ENCODE data around the gene ISG15. TPM values are rescaled to one million over a fixed set of nuclear protein-coding genes. Genes with fewer than 3 reads are reported as not detected.
"Not testable (repeated sequence)": the region's sequence is repeated elsewhere in the genome, so short reads cannot be mapped to it uniquely, and the experiment has no call there.

Gene ISG15
- polyA plus RNA-seq, 1 donor = 8.9 TPM

DNA sequence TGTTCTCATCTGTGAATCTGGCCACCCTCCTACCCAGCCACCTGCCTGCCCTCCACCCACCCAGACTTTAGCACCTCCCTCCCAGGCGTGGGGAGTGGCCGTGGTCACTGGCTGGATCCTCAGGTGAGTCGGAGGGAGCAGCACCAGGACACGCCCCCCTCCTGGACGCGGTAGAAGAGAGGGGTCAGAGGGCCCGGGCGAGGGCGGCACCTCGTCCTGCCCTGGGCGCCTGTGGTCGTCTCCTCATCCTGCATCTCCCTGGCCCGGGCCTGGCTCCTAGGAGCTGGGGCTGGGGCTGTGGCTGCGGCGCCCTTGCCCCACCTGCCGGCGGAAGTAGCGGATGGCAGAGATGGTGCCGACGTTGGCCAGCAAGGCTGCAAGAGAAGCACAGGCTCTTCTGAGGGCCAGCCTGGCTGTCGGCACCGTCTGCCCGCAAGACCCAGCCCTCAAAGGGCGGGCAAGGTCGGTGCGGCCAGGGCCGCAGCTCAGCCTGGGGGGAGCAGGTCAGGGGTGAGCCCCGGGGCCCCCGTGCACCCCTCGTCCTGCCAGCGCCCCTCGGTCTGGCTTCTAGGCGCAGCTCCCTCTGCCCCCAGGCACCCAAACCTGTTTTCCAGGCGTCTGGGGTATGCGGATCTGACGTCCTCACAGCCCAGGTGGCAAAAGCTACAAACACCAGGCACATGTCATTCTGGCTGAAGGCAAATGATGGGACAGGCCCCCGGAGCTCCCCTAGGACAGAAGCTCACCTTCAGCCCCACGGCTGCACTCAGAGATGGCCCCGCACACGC lies 37.2 kb upstream of the ISG15 start:
- no peak for DNase-seq

DNA sequence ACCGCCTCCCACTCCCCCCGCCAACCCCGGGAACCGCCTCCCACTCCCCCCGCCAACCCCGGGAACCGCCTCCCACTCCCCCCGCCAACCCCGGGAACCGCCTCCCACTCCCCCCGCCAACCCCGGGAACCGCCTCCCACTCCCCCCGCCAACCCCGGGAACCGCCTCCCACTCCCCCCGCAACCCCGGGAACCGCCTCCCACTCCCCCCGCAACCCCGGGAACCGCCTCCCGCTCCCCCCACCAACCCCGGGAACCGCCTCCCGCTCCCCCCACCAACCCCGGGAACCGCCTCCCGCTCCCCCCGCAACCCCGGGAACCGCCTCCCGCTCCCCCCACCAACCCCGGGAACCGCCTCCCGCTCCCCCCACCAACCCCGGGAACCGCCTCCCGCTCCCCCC lies 36.5 kb upstream of the ISG15 start:
- DNase-seq = not testable (repeated sequence)

- DNase-seq = no peak
Observed at GRCh38 chr1:978069-978834, 35.0 kb upstream of the ISG15 start.

DNA sequence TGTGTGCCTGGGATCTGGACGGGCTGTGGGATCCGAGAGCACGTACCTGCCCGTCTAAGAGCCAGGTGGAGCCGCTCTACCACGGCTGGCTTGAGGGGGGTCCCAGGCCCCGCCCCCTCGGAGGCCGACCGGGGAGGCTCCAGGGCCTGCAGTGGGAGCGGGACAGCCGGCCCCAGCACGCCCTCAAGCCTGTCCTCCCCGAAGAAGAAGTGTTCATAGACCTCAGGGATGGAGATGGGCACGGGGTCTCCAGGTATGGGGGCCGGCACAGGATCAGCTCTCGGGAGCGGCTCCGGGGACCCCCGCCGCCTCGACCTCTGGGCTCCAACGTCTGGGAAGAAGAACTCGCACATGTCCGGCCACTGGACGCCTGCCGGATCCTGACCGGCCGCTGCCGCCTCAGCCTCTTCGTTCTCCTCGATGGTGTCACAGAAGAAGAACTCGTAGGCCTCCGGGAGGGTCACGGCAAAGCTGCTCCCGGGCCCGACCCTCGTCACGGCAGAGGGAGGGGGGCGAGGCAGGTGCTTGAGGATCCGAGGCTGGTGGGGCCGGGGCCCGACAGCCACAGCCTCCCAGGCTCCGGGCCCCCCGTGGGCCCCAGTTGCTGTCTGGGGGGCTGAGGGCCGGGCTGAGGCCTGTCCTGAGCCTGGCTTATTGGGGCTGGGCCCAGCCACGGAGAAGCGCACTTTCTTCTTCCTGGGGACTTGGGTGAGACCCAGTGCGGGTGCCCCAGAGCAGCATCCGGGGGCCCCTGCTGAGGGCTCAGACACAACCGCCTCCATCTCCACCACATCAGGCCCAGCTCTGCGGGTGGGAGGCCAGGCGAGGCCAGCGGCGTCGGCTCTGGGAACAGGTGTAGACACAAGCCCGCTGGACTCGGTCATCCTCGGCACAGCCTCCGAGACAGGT lies 34.2 kb upstream of the ISG15 start:
- no peak for DNase-seq

- no peak for DNase-seq
Observed at GRCh38 chr1:979744-980072, 33.6 kb upstream of the ISG15 start.

GRCh38 chr1:980137-980571 lies 33.1 kb upstream of the ISG15 start:
- no peak for DNase-seq

DNA sequence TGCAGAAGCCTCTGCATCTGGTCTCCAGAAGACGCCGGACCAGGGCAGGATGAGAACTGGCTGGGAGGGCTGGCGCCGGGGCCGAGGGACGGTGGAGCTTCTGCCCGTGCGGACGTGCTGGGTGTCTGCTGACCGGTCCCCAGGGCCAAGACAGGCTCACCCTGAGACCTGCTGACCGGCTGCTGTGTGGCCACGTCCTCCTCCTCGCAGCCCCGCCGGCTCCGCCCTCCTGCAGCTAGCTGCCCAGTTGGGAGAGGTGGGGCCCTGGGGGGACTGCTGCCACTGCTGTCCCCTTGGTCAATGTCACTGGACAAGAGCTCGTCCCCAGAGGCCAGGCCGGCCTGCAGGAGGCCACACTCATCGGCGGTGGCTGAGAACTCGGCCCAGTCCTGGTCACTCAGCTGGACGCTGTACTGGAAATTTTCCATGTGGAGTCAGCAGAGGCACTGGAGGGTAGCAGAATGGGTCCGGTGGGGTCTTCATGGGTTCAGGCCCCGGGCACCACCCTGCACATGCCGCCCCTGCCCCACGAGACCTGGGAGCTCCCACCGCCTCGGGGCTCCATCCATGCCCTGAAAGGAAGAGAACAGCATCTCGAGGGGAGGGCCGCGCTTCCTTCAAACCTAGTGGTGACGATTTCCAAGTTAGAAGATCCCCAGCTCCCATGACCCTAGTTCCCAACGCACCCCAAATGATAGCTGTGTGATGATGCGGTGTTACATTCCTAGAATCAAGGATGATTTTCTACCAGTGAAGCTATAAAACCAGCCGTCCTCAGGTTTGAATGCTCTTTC lies 32.5 kb upstream of the ISG15 start:
- DNase-seq = no peak

- DNase-seq = no peak
Observed at GRCh38 chr1:981491-981954, 31.8 kb upstream of the ISG15 start.

DNA sequence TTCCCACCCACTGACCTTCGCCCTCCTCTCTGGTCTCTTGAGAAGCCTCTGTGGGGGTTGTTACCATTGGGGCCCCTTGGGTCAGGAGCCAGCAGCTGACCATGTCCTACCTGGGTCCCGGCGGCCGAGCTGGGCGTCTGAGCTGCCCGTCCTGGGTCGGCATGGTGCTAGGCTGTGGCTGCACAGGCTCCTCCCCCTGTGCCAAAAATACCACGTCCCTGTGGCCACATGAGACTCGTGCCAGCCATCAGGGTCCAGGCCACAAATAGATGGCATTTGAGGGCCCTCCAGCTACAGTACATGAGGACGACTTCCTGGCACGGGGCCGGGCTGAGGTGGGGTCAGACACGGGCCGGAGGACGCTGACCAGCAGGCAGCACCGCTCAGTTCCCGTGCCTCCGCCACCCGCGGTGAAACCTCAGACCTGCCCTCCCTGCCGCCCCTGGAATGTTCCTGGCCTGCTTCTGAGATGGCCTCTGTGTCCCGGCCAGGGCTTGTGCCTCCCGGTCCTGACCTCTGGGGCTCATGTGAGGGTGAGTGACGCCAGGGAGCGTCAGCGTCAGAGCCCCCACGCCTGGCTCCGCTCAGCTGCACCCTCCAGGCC lies 31.2 kb upstream of the ISG15 start, which contains the start of gene PERM1:
Gene PERM1, minus strand, starts transcription at position 139 of the 604 bp plus-strand sequence. CDS start 1,064 bp downstream, outside the sequence.
- no peak for DNase-seq

GRCh38 chr1:982765-983436 lies 30.4 kb upstream of the ISG15 start:
- DNase-seq = no peak

- no peak for DNase-seq
Observed at GRCh38 chr1:983798-984475, 29.4 kb upstream of the ISG15 start.

GRCh38 chr1:984476-984814 lies 28.9 kb upstream of the ISG15 start:
- no peak for DNase-seq

DNA sequence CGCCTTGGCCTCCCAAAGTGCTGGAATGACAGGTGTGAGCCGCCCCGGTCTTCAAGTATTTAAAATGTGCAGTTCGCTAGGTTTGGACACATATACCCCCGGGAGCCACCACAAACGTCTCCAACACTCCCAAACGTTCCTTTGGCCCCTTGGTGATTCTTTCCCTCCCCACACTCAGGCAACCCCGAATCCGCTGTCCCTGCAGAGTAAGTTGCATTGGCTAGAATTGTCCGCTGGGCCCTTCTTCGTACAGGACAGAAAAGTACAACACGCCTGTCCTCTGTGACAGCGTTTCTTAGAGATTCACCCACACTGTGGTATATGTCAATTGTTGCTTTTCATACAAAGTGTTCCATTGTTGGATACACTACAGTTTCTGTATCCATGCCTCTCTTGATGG lies 28.2 kb upstream of the ISG15 start:
- no peak for DNase-seq

GRCh38 chr1:988061-988460 lies 25.2 kb upstream of the ISG15 start:
- not testable (repeated sequence) for DNase-seq

- DNase-seq = not testable (repeated sequence)
Observed at GRCh38 chr1:991275-991674, 22.0 kb upstream of the ISG15 start.

GRCh38 chr1:991895-992294 lies 21.4 kb upstream of the ISG15 start:
- no peak for DNase-seq

GRCh38 chr1:992362-992761 lies 20.9 kb upstream of the ISG15 start:
- no peak for DNase-seq

DNA sequence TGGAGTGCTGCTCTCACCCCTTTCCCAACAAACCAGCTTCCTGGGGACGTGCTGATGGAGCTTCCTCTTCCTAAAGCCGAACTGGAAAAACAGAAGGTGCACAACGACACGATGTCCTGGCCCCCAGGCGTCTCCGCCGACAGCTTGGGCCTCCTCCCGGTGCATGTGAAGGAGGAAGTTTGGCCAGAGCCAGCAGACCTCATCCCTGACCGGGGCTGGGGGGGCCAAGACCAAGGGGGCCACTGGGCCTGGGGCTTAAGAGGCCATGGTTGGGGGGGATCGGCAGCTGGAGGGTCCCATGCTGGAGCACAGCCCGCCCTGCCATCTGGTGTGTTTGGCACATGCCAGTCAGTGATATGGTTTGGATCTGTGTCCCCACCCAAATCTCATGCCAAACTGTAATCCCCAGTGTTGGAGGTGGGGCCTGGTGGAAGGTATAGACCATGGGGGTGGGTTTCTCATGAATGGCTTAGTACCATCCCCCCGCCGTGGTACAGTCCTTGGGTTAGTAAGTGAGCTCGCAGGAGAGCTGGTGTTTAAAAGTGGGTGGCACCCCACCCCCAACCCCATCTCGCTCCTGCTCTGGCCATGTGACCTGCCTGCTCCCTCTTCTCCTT lies 19.8 kb upstream of the ISG15 start:
- DNase-seq = no peak

DNA sequence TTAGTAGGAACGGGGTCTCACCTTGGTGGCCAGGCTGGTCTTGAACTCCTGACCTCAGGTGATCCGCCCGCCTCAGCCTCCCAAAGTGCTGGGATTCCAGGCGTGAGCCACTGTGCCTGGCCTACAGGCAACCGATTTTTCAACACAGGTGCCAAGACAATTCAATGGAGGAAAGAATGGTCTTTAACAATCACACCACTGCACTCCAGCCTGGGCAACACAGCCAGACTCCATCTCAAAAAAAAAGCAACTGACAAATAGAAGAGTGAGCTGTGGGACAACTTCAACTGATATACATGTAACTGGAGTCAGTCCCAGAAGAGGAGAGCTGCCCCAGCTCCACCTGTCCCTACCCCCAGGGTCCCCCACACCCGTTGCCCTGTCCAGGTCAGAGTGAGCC lies 18.8 kb upstream of the ISG15 start:
- not testable (repeated sequence) for DNase-seq

Measured in hindlimb muscle (tissue), 1 donor.